PFSK-1 (cell line): ENCODE data around the gene TIMM9.

Source experiments
- FOXP2 ChIP-seq: optimal IDR thresholded peaks from 2 replicates; pipeline ENCODE3; 2011; ENCODE audit warnings: borderline replicate concordance, control low read depth, inconsistent platforms; ENCODE audit not compliant: insufficient read depth; ENCODE audit errors: extremely low read length, extremely low read depth
- POLR2AphosphoS5 ChIP-seq: IDR thresholded peaks from 2 replicates; pipeline ENCODE4 v1.6.1; 2012; ENCODE audit warnings: low read depth, mild to moderate bottlenecking, control low read depth, low read length, moderate library complexity
- REST ChIP-seq, 2 experiments: IDR thresholded peaks; 2 replicates each; pipeline versions ENCODE4 v1.6.1 to v1.8.0; 2011 to 2012; ENCODE audit warnings: low read depth in 2 of 2, low read length in 2 of 2, control low read depth in 1 of 2, inconsistent platforms in 1 of 2, mild to moderate bottlenecking in 1 of 2, moderate library complexity in 1 of 2; ENCODE audit not compliant: insufficient read depth in 1 of 2
- SIN3A ChIP-seq: IDR thresholded peaks from 2 replicates; pipeline ENCODE4 v1.6.1; 2012; ENCODE audit warnings: mild to moderate bottlenecking, low read length, moderate library complexity, borderline replicate concordance; ENCODE audit not compliant: insufficient read depth
- TAF1 ChIP-seq: IDR thresholded peaks from 2 replicates; pipeline ENCODE4 v1.6.1; 2012; ENCODE audit warnings: low read length, control low read depth, borderline replicate concordance; ENCODE audit not compliant: insufficient read depth

The TIMM9 gene

GRCh38 chr14:58428118-58428683, 870 bp upstream of the TIMM9 start:
- TF ChIP-seq TAF1, result no peak
- TF ChIP-seq FOXP2, result no peak
- TF ChIP-seq REST (IDR thresholded peaks at IDR 0.05; ENCODE audit: insufficient read depth in 1 of 2, low read depth in 2 of 2, low read length in 2 of 2), result no peak
- peak; percentile 36; the same call in 1 of the 2 replicates for TF ChIP-seq SIN3A
- no peak for TF ChIP-seq POLR2AphosphoS5

- peak; percentile 60; the same call in 1 of the 2 replicates for TF ChIP-seq SIN3A
- no peak for TF ChIP-seq FOXP2
Observed at GRCh38 chr14:58426670-58427280, 556 bp downstream of the TIMM9 start.

GRCh38 chr14:58415636-58416547, 11.4 kb downstream of the TIMM9 start:
- TF ChIP-seq POLR2AphosphoS5 (no peak), FOXP2 (no peak), SIN3A (no peak), TAF1 (no peak), REST (IDR thresholded peaks at IDR 0.05; ENCODE audit: insufficient read depth in 1 of 2, low read depth in 2 of 2, low read length in 2 of 2) (no peak)

- TF ChIP-seq REST (IDR thresholded peaks at IDR 0.05; ENCODE audit: insufficient read depth in 1 of 2, low read depth in 2 of 2, low read length in 2 of 2) (no peak), SIN3A (no peak), POLR2AphosphoS5 (no peak), TAF1 (no peak), FOXP2 (no peak)
Observed at GRCh38 chr14:58414845-58415244, 12.5 kb downstream of the TIMM9 start.

GRCh38 chr14:58408681-58409215, 18.6 kb downstream of the TIMM9 start:
- TF ChIP-seq TAF1 (no peak), POLR2AphosphoS5 (no peak), SIN3A (no peak), REST (IDR thresholded peaks at IDR 0.05; ENCODE audit: insufficient read depth in 1 of 2, low read depth in 2 of 2, low read length in 2 of 2) (no peak), FOXP2 (no peak)
